Liver (tissue), 9 donors: ENCODE results near the gene CHST6. TPM values are rescaled to one million over a fixed set of nuclear protein-coding genes. Genes with fewer than 3 reads are reported as not detected.

Source experiments
- DNase-seq: peaks from one replicate; pipeline ENCODE4 v3.0.0-alpha.2; 2017; ENCODE audit warnings: low spot score
- H3K27ac ChIP-seq, 2 donors: one replicate each; pipeline ENCODE4 v1.7.0; 2013; ENCODE audit warnings: inconsistent platforms in 2 of 2, low read length in 2 of 2, control low read depth in 1 of 2, low read depth in 1 of 2, mild to moderate bottlenecking in 1 of 2
- H3K27me3 ChIP-seq, 4 donors: one replicate each; pipeline versions ENCODE4 v1.6.1 to v1.7.0; 2013; ENCODE audit warnings: low read length in 3 of 4, inconsistent platforms in 1 of 4, mild to moderate bottlenecking in 1 of 4, moderate library complexity in 1 of 4; ENCODE audit not compliant: control insufficient read depth in 4 of 4, insufficient read depth in 4 of 4
- H3K36me3 ChIP-seq, 4 donors: one replicate each; pipeline versions ENCODE4 v1.6.1 to v1.7.0; 2013; ENCODE audit warnings: low read length in 3 of 4, mild to moderate bottlenecking in 3 of 4, low read depth in 1 of 4, moderate library complexity in 1 of 4; ENCODE audit not compliant: control insufficient read depth in 4 of 4, insufficient read depth in 3 of 4
- H3K4me1 ChIP-seq, 4 donors: one replicate each; pipeline versions ENCODE4 v1.6.1 to v1.7.0; 2013; ENCODE audit warnings: low read length in 3 of 4, mild to moderate bottlenecking in 3 of 4, moderate library complexity in 1 of 4; ENCODE audit not compliant: control insufficient read depth in 4 of 4, insufficient read depth in 4 of 4
- H3K4me3 ChIP-seq, 3 donors: one replicate each; pipeline versions ENCODE4 v1.6.1 to v1.7.0; 2013; ENCODE audit warnings: low read length in 3 of 3, control low read depth in 1 of 3, low read depth in 1 of 3, mild to moderate bottlenecking in 1 of 3
- H3K9ac ChIP-seq, 2 donors: one replicate each; pipeline ENCODE4 v1.7.0; 2013; ENCODE audit warnings: low read length in 2 of 2, mild to moderate bottlenecking in 2 of 2, moderate library complexity in 2 of 2, control low read depth in 1 of 2, low read depth in 1 of 2
- H3K9me3 ChIP-seq, 4 donors: one replicate each; pipeline versions ENCODE4 v1.6.1 to v1.7.0; 2013; ENCODE audit warnings: low read length in 3 of 4; ENCODE audit not compliant: control insufficient read depth in 4 of 4
- EGR1 ChIP-seq, 2 donors: IDR thresholded peaks; 2 replicates each; pipeline ENCODE4 v1.6.1; 2016 to 2018; ENCODE audit warnings: antibody characterized with exemption in 2 of 2, low read depth in 2 of 2
- FOXA1 ChIP-seq: IDR thresholded peaks from 2 replicates; pipeline ENCODE4 v1.6.1; 2016; ENCODE audit warnings: antibody characterized with exemption
- FOXA2 ChIP-seq: IDR thresholded peaks from 2 replicates; pipeline ENCODE4 v1.6.1; 2016; ENCODE audit warnings: antibody characterized with exemption
- GABPA ChIP-seq, 2 donors: IDR thresholded peaks in 1 of 2; conservative IDR thresholded peaks in 1 of 2; 2 replicates each; pipeline ENCODE4 v1.6.1; 2016; ENCODE audit warnings: antibody characterized with exemption in 2 of 2, mild to moderate bottlenecking in 1 of 2, moderate library complexity in 1 of 2
- HNF4A ChIP-seq, 2 donors: conservative IDR thresholded peaks; 2 replicates each; pipeline ENCODE4 v1.6.1; 2016; ENCODE audit warnings: antibody characterized with exemption in 2 of 2, mild to moderate bottlenecking in 2 of 2
- HNF4G ChIP-seq: IDR thresholded peaks from 2 replicates; pipeline ENCODE4 v1.6.1; 2016; ENCODE audit warnings: antibody characterized with exemption
- JUND ChIP-seq, 2 donors: IDR thresholded peaks; 2 replicates each; pipeline ENCODE4 v1.6.1; 2016; ENCODE audit warnings: antibody characterized with exemption in 2 of 2
- NR2F2 ChIP-seq: IDR thresholded peaks from 2 replicates; pipeline ENCODE4 v1.6.1; 2016; ENCODE audit warnings: antibody characterized with exemption
- RAD21 ChIP-seq, 2 donors: IDR thresholded peaks; 2 replicates each; pipeline ENCODE4 v1.6.1; 2016; ENCODE audit warnings: antibody characterized with exemption in 2 of 2, mild to moderate bottlenecking in 2 of 2
- RXRA ChIP-seq, 2 donors: IDR thresholded peaks; 2 replicates each; pipeline ENCODE4 v1.6.1; 2017 to 2018; ENCODE audit warnings: antibody characterized with exemption in 2 of 2, mild to moderate bottlenecking in 1 of 2
- SP1 ChIP-seq: IDR thresholded peaks from 2 replicates; pipeline ENCODE4 v1.6.1; 2018; ENCODE audit warnings: antibody characterized with exemption, mild to moderate bottlenecking
- TAF1 ChIP-seq: conservative IDR thresholded peaks from 2 replicates; pipeline ENCODE4 v1.6.1; 2016; ENCODE audit warnings: antibody characterized with exemption, mild to moderate bottlenecking
- YY1 ChIP-seq: IDR thresholded peaks from 2 replicates; pipeline ENCODE4 v1.6.1; 2016; ENCODE audit warnings: antibody characterized with exemption, mild to moderate bottlenecking
- WGBS: extraction: QIAGEN DNeasy Blood & Tissue Kit; methylation state at CpG from one replicate; pipeline ENCODE4 v1.1.7; 2013; 5-methylcytosine and 5-hydroxymethylcytosine counted together
- polyA plus RNA-seq, 2 donors: library from polyadenylated mRNA; stranded (reverse) in 1 of 2; unstranded in 1 of 2; fragments of 200-250 nt in 1 of 2; fragments of >200 nt in 1 of 2; fragmentation: Nextera tagmentation in 1 of 2; extraction: Ambion mirVana in 1 of 2; gene quantifications; one replicate each; pipeline versions ENCODE4 v1.2.1 to v1.2.3, GENCODE V29; 2013 to 2015
- total RNA-seq, 2 donors: library from RNA; depleted of rRNA; stranded (reverse); fragments of >200 nt; gene quantifications; one replicate each; pipeline ENCODE4 v1.2.3, GENCODE V29; 2014
- TF ChIP-seq, protein P1 (sequence below): IDR thresholded peaks from 2 replicates; pipeline ENCODE4 v1.6.1; 2016; ENCODE audit warnings: antibody characterized with exemption
- TF ChIP-seq, protein P2 (sequence below): IDR thresholded peaks from 2 replicates; pipeline ENCODE4 v1.6.1; 2016; ENCODE audit warnings: antibody characterized with exemption, mild to moderate bottlenecking
- TF ChIP-seq, protein P3 (sequence below): IDR thresholded peaks from 2 replicates; pipeline ENCODE4 v1.6.1; 2016; ENCODE audit warnings: antibody characterized with exemption
- TF ChIP-seq, protein P4 (sequence below): IDR thresholded peaks from 2 replicates; pipeline ENCODE4 v1.6.1; 2016; ENCODE audit warnings: antibody characterized with exemption
- TF ChIP-seq, protein P5 (sequence below): fragments of 150-350 bp; IDR thresholded peaks from 2 replicates; pipeline ENCODE4 v1.5.1; 2017; ENCODE audit warnings: improper control_type of control experiment, low read depth, low read length; ENCODE audit not compliant: missing input control
- donor health status: healthy.
- donor health status: healthy.
- donor health status: healthy.
- donor health status: healthy.
- donor health status: healthy.

CHST6 gene
- total and polyA plus RNA-seq, 4 donors: under 0.01 to 0.17 TPM; not detected in 2

DNA sequence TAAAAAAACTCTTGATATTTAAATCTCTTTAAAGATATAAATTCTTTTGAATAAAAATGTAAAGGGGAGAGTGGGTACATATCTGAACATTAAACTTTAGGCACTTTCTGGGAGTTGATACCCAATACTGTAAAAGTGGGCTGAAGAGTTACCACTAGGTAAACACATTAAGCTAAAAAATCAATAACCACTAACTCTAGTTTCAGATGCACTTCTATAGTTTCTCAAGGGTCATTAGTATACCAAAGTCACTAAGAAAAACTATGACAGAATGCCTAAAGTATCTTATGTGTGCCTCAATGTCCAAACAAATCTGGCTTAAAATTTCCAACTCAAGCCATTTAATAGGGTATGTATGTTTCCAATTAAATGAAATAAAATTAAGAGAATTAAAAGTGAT, 48.8 kb downstream of the CHST6 start:
- TF ChIP-seq, protein P1, sequence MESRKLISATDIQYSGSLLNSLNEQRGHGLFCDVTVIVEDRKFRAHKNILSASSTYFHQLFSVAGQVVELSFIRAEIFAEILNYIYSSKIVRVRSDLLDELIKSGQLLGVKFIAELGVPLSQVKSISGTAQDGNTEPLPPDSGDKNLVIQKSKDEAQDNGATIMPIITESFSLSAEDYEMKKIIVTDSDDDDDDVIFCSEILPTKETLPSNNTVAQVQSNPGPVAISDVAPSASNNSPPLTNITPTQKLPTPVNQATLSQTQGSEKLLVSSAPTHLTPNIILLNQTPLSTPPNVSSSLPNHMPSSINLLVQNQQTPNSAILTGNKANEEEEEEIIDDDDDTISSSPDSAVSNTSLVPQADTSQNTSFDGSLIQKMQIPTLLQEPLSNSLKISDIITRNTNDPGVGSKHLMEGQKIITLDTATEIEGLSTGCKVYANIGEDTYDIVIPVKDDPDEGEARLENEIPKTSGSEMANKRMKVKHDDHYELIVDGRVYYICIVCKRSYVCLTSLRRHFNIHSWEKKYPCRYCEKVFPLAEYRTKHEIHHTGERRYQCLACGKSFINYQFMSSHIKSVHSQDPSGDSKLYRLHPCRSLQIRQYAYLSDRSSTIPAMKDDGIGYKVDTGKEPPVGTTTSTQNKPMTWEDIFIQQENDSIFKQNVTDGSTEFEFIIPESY: no peak
- TF ChIP-seq, protein P2, sequence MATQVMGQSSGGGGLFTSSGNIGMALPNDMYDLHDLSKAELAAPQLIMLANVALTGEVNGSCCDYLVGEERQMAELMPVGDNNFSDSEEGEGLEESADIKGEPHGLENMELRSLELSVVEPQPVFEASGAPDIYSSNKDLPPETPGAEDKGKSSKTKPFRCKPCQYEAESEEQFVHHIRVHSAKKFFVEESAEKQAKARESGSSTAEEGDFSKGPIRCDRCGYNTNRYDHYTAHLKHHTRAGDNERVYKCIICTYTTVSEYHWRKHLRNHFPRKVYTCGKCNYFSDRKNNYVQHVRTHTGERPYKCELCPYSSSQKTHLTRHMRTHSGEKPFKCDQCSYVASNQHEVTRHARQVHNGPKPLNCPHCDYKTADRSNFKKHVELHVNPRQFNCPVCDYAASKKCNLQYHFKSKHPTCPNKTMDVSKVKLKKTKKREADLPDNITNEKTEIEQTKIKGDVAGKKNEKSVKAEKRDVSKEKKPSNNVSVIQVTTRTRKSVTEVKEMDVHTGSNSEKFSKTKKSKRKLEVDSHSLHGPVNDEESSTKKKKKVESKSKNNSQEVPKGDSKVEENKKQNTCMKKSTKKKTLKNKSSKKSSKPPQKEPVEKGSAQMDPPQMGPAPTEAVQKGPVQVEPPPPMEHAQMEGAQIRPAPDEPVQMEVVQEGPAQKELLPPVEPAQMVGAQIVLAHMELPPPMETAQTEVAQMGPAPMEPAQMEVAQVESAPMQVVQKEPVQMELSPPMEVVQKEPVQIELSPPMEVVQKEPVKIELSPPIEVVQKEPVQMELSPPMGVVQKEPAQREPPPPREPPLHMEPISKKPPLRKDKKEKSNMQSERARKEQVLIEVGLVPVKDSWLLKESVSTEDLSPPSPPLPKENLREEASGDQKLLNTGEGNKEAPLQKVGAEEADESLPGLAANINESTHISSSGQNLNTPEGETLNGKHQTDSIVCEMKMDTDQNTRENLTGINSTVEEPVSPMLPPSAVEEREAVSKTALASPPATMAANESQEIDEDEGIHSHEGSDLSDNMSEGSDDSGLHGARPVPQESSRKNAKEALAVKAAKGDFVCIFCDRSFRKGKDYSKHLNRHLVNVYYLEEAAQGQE: no peak
- TF ChIP-seq, protein P3, sequence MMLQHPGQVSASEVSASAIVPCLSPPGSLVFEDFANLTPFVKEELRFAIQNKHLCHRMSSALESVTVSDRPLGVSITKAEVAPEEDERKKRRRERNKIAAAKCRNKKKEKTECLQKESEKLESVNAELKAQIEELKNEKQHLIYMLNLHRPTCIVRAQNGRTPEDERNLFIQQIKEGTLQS: no peak
- DNase-seq: no peak
- Histone ChIP-seq H3K9me3 (no peaks in the 10 kb centered on the region), H3K4me3 (no peak overlapping the region), H3K4me1 (no peaks in the 10 kb centered on the region), H3K27ac (no peak overlapping the region), H3K27me3 (no peaks in the 10 kb centered on the region), H3K36me3 (peaks cover 0 to 3% (median 1%) of the 10 kb centered on the region in 4 donors), H3K9ac (no peak overlapping the region)

DNA sequence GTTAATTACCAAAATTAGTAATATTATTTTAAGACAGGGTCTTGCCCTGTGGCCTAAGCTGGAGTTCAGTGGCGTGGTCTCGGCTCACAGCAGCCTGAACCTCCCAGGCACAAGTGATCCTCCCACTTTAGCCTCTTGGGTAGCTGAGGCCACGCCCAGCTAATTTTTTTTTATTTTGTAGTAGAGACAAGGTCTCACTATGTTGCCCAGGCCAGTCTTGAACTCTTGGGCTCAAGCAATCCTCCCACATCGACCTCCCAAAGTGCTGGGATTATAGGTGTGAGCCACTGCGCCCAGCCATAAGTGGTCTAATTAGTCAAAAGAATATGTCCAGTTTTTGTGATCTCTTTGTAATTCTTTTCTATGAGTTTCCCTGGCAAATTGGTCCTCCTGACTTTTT, 49.9 kb downstream of the CHST6 start:
- TF ChIP-seq, protein P4, sequence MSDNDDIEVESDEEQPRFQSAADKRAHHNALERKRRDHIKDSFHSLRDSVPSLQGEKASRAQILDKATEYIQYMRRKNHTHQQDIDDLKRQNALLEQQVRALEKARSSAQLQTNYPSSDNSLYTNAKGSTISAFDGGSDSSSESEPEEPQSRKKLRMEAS: no peak
- TF ChIP-seq HNF4A (conservative IDR thresholded peaks at IDR 0.05) (no peak), NR2F2 (no peak), HNF4G (no peak), FOXA2 (no peak), RXRA (IDR thresholded peaks at IDR 0.05) (no peak), FOXA1 (no peak), RAD21 (IDR thresholded peaks at IDR 0.05) (no peak), YY1 (no peak), TAF1 (no peak), GABPA (IDR thresholded peaks at IDR 0.05 in 1 of 2, conservative IDR thresholded peaks at IDR 0.05 in 1 of 2) (no peak), EGR1 (IDR thresholded peaks at IDR 0.05; ENCODE audit: low read depth in 2 of 2) (no peak), JUND (IDR thresholded peaks at IDR 0.05) (no peak), SP1 (no peak)
- TF ChIP-seq, protein P2: no peak
- TF ChIP-seq, protein P5, sequence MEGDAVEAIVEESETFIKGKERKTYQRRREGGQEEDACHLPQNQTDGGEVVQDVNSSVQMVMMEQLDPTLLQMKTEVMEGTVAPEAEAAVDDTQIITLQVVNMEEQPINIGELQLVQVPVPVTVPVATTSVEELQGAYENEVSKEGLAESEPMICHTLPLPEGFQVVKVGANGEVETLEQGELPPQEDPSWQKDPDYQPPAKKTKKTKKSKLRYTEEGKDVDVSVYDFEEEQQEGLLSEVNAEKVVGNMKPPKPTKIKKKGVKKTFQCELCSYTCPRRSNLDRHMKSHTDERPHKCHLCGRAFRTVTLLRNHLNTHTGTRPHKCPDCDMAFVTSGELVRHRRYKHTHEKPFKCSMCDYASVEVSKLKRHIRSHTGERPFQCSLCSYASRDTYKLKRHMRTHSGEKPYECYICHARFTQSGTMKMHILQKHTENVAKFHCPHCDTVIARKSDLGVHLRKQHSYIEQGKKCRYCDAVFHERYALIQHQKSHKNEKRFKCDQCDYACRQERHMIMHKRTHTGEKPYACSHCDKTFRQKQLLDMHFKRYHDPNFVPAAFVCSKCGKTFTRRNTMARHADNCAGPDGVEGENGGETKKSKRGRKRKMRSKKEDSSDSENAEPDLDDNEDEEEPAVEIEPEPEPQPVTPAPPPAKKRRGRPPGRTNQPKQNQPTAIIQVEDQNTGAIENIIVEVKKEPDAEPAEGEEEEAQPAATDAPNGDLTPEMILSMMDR: no peak
- TF ChIP-seq, protein P1: no peak
- TF ChIP-seq, protein P3: no peak
- Histone ChIP-seq H3K9me3 (no peaks in the 10 kb centered on the region), H3K36me3 (peaks cover 0 to 3% (median 1%) of the 10 kb centered on the region in 4 donors), H3K4me1 (no peaks in the 10 kb centered on the region), H3K4me3 (no peak overlapping the region), H3K27ac (no peak overlapping the region), H3K9ac (no peak overlapping the region), H3K27me3 (no peaks in the 10 kb centered on the region)
- DNase-seq: no peak
- 91% methylated on average over 5 of the region's 5 CpGs for WGBS
